Thoracic aorta (tissue), 2 donors: ENCODE data around the gene RMRP. TPM values are rescaled to one million over a fixed set of nuclear protein-coding genes. Genes with fewer than 3 reads are reported as not detected.

ENCODE experiments used
- ATAC-seq: fragments of 150-250 bp; one replicate; pipeline ENCODE4 v1.8.0; 2017; ENCODE audit warnings: low read depth; ENCODE audit not compliant: insufficient number of reproducible peaks, low FRiP score
- DNase-seq: peaks from one replicate; pipeline ENCODE4 v3.0.0-alpha.2; 2020; ENCODE audit warnings: low spot score
- H3K27ac ChIP-seq, 2 donors: fragments of 200-600 bp; sonication (generic); 1 replicate in 1 of 2; 2 replicates in 1 of 2; pipeline ENCODE4 v1.5.1; 2016; ENCODE audit warnings: mild to moderate bottlenecking in 2 of 2, moderate library complexity in 2 of 2
- H3K27me3 ChIP-seq: fragments of 200-600 bp; sonication (generic); replicated peaks from 2 replicates; pipeline ENCODE4 v1.6.0; 2016; ENCODE audit warnings: mild to moderate bottlenecking; ENCODE audit not compliant: insufficient read depth
- H3K36me3 ChIP-seq: fragments of 200-600 bp; sonication (generic); one replicate; pipeline ENCODE4 v1.5.1; 2016
- H3K4me1 ChIP-seq, 2 donors: fragments of 200-600 bp; sonication (generic); 1 replicate in 1 of 2; 2 replicates in 1 of 2; pipeline versions ENCODE4 v1.5.1 to v1.6.0; 2016; ENCODE audit warnings: low read depth in 2 of 2, mild to moderate bottlenecking in 1 of 2; ENCODE audit not compliant: control insufficient read depth in 1 of 2
- H3K4me3 ChIP-seq: fragments of 200-600 bp; sonication (generic); 2 replicates; pipeline ENCODE4 v1.5.1; 2016; ENCODE audit warnings: mild to moderate bottlenecking
- H3K9me3 ChIP-seq: fragments of 200-600 bp; sonication (generic); 2 replicates; pipeline ENCODE4 v1.5.1; 2016
- total RNA-seq, 2 donors: library from RNA; depleted of rRNA; stranded (reverse); fragments of >200 nt; gene quantifications; one replicate each; pipeline versions ENCODE4 v1.1.0 to v1.2.3, GENCODE V29; 2016
- TF ChIP-seq, protein P1 (sequence below): fragments of 200-600 bp; sonication (generic); IDR thresholded peaks from one replicate; pipeline ENCODE4 v1.5.1; 2019; ENCODE audit warnings: antibody characterized with exemption

RMRP gene
- total RNA-seq, 2 donors from 2014 or later = 1,550 to 5,543 TPM

GRCh38 chr9:35673132-35674024 lies 15.6 kb upstream of the RMRP start, which contains the start of gene CA9:
Gene CA9, plus strand, starts transcription at chr9:35673928. Its CDS starts 32 bp downstream, at chr9:35673960.
- TF ChIP-seq, protein P1, sequence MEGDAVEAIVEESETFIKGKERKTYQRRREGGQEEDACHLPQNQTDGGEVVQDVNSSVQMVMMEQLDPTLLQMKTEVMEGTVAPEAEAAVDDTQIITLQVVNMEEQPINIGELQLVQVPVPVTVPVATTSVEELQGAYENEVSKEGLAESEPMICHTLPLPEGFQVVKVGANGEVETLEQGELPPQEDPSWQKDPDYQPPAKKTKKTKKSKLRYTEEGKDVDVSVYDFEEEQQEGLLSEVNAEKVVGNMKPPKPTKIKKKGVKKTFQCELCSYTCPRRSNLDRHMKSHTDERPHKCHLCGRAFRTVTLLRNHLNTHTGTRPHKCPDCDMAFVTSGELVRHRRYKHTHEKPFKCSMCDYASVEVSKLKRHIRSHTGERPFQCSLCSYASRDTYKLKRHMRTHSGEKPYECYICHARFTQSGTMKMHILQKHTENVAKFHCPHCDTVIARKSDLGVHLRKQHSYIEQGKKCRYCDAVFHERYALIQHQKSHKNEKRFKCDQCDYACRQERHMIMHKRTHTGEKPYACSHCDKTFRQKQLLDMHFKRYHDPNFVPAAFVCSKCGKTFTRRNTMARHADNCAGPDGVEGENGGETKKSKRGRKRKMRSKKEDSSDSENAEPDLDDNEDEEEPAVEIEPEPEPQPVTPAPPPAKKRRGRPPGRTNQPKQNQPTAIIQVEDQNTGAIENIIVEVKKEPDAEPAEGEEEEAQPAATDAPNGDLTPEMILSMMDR = no peak
- H3K27ac ChIP-seq = peak within 1 kb of the TSS in 1 of 2 donors; percentile 23
- H3K36me3 ChIP-seq = no peaks in the 10 kb centered on the region
- DNase-seq (no peak), ATAC-seq (no peak)
- H3K27me3 ChIP-seq = no peaks in the 10 kb centered on the region
- no peak within 1 kb of the TSS for H3K4me3 ChIP-seq
- H3K9me3 ChIP-seq = no peaks in the 10 kb centered on the region
- H3K4me1 ChIP-seq = peaks cover 15 to 40% of the 10 kb centered on the region in 2 donors

DNA sequence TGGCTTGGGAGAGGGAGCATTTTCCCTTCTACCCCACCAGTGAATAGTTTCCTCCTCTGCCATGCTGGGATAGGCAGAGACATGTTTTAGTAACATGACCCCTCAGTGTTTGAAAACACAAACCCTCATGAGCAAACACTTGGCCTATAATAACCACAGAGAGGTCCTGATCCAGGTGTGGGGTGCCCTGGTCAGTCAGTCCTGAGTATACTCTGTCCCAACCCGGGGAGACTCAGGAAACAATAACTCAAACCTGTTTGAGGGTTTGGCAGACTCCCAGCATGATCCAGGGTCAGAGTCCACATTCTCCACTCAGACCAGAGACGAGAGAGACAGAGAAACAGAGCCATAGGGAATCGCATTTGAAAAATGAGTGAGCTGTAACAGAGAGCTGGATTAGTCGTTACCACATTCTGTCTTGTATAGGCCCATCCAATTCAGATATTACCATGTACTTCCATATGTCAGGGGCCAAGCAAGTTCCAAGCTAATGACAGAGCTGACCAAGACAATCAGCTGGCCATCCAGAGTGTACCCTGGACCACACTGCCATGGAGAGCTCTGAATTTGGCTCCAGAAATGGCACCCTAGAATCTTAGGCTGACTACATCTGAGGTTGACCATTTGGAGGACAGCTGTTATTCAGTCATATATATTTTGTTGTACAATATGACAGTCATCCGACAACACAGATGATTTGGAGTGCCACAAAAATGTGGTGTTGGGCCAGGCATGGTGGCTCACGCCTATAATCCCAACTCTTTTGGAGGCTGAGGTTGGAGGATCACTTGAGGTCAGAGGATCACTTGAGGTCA lies 11.7 kb upstream of the RMRP start:
- Histone ChIP-seq H3K27me3 (no peaks in the 10 kb centered on the region), H3K36me3 (no peaks in the 10 kb centered on the region), H3K9me3 (no peaks in the 10 kb centered on the region), H3K27ac (no peak overlapping the region), H3K4me1 (peaks cover 16 to 24% of the 10 kb centered on the region in 2 donors), H3K4me3 (no peak overlapping the region)
- no peak for ATAC-seq
- DNase-seq = no peak
- TF ChIP-seq, protein P1 = no peak

DNA sequence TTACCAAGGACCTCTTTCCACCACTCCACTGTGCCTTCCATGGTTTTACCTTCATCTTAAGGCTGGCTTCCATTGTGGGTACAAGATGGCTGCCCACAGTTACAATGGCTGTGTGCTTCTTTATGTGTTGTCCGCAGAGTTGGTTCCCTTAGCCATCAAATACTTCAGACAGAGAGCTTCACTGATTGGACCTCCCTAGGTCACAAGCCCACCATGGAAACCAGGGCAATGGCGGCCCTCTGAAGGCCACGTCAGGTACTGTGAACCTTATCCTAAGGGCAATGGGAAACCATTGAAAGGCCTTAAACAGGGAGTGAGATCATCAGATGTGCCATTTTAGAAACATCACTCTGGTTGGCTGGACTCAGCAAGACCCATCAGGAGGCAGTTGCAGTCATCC lies 10.1 kb upstream of the RMRP start:
- Histone ChIP-seq H3K4me3 (no peak overlapping the region), H3K9me3 (no peaks in the 10 kb centered on the region), H3K4me1 (peaks cover 12 to 21% of the 10 kb centered on the region in 2 donors), H3K27me3 (no peaks in the 10 kb centered on the region), H3K27ac (no peak overlapping the region), H3K36me3 (no peaks in the 10 kb centered on the region)
- TF ChIP-seq, protein P1 = no peak
- ATAC-seq = no peak
- no peak for DNase-seq

GRCh38 chr9:35666549-35666948 lies 8.7 kb upstream of the RMRP start:
- peaks cover 17 to 32% of the 10 kb centered on the region in 2 donors for H3K4me1 ChIP-seq
- DNase-seq (no peak), ATAC-seq (no peak)
- H3K36me3 ChIP-seq = no peaks in the 10 kb centered on the region
- no peak overlapping the region for H3K27ac ChIP-seq
- no peak overlapping the region for H3K4me3 ChIP-seq
- no peaks in the 10 kb centered on the region for H3K27me3 ChIP-seq
- TF ChIP-seq, protein P1 = no peak
- no peaks in the 10 kb centered on the region for H3K9me3 ChIP-seq

DNA sequence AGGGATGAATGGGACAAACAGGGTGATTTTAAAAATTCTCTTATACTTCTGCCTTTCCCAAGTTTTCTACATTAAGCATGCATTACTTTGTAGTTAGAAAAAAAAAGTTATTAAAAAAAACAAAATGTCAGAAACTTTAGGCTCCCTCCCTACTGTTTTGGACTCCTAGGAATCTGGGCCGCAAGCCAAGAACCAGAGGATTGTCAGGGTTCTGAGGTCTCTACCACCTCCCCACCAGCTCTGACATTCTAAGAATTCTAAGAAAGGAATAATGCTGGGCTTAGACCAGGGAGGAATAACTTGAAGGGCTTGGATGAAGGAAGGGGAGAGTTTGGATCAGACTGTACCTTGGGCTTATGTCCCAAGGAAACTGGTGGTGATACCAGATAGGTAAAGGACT lies 8.2 kb upstream of the RMRP start:
- no peak for DNase-seq
- no peaks in the 10 kb centered on the region for H3K27me3 ChIP-seq
- H3K9me3 ChIP-seq = no peaks in the 10 kb centered on the region
- H3K4me1 ChIP-seq = peaks cover 21 to 37% of the 10 kb centered on the region in 2 donors
- H3K4me3 ChIP-seq = no peak overlapping the region
- H3K36me3 ChIP-seq = no peaks in the 10 kb centered on the region
- ATAC-seq = no peak
- no peak overlapping the region for H3K27ac ChIP-seq
- TF ChIP-seq, protein P1 = no peak
